GM21619 (cell line): ENCODE results near the gene WDR27.
"Not testable (repeated sequence)": the region's sequence is repeated elsewhere in the genome, so short reads cannot be mapped to it uniquely, and the experiment has no call there.

Experiments used
- ATAC-seq: cut with Tn5 transposase; IDR thresholded peaks from one replicate; pipeline ENCODE4 v1.9.1; 2021; ENCODE audit not compliant: unreplicated experiment

WDR27 gene

DNA sequence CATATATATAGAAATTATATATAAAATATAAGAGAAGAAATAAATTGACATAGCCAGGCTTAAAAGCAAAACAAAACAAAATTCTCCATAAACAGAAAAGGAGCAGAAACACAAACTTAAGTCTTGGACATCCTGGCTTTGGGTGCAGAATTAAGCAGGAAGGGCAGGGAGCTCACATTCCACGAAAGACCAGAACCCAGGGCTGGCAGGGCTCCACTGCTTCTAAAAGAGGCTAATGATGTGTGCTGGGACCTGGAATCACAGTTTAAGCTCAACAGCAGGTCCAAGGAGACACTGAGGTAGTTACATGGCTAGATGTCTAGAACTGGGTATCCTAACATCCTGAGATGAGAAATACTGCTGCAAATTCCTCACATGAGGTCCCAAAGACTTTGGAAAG lies 210.3 kb downstream of the WDR27 start:
- ATAC-seq: no peak

DNA sequence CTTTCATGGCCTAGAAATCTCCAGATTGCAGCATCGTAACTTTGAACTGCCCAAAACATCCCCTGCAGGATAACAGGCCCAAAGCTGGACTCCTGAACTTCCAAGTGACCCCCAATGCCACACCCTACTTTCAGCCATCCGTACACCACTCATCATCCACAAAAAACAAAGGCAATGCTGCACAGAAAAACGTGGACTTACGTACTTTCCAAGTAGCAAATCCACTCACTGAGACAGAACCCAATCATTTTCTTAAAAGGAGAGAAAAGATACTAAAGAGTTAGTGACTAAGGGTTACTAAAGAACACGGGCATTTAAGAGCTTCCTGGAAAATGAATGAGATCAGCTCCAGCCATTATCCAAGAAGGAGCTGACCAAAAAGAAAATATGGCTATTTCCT lies 211.0 kb downstream of the WDR27 start:
- ATAC-seq: no peak

DNA sequence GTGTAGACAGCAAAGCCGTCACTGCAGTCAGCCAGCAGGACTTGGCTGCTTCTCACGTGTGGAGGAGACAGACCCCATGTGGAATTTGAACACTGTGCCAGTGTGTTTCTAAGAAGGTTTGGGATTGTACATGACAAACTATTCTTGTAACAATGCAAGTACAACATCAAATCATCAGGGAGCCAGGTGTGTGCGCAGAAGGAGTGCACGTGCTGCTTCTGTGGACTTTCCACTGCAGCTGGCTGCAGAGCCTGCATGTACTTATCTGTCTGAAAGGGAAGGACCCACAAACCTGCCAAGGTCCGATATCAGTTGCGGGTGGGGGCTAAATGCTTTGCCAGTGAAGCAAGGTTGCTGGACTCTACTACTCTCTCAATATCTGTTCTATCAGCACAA lies 211.6 kb downstream of the WDR27 start:
- ATAC-seq: no peak

DNA sequence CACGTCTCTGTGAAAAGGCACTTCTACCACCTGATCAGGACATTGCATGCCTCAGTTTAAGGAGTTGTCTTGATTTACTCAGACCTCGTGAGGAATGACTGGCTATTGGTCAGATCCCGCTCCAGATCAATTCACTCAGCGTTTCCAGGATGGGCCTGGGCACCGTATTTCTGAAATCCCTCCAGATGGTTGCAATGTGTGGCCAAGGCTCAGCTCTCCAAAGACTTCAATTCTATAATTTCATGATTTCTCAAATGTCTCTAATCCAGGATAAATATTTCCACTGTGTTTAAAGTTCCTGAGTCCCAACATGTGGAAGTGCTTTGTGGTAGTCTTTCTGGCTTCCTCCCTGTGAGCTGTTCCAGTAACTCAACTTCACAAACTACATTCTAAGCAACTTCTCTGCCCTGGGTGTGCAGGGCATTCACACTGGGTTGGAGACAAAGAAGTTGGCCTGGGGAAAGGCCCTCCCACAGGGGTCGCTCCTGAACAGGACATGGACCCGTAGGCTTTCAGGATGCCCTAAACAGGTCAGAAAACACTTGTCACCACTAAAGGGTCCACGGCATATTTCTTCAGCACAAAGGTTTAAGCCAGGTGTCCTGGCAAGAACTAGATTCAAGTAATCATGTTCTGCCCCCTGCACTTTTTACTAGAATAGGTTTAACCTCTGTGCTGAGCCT lies 212.1 kb downstream of the WDR27 start:
- ATAC-seq: no peak

DNA sequence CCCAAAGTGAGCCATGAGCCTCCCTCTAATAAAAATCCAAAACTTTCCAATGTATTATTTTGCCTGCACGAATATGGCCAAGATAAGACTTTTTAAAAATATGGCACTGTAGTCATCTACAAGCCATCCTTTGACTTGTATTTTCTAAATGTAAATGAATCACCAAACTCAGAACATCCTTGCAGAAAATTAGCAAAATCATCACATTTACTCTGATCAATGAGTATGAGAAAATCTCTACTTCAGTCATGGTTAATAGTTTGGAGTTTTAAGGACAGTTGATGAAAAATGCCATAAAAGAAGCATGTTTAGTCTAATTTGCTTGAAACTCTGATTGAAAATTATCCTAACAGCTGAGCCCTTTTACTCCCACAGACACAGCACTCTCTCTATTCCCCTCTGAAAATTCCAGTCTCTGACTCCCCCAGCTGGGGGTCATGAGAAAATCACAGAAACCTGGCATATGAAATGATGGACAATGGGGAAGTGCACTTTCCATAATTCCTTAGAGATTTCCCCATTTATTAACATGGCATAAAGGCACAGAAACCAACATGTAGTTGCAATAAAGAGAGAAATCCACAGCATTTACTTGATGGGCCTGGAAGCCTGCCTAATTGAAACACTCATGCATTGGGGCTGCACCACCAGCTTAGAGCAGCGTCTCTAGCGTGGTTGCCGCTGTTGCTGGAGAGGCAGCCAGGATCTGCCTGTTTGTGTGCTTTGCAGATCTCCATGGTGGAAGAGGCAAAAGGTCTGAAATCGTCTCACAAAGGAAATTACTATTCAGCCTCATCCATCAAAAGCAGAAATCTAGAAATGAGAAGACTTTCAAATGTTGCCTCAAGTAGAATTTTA lies 214.0 kb downstream of the WDR27 start:
- no peak for ATAC-seq

DNA sequence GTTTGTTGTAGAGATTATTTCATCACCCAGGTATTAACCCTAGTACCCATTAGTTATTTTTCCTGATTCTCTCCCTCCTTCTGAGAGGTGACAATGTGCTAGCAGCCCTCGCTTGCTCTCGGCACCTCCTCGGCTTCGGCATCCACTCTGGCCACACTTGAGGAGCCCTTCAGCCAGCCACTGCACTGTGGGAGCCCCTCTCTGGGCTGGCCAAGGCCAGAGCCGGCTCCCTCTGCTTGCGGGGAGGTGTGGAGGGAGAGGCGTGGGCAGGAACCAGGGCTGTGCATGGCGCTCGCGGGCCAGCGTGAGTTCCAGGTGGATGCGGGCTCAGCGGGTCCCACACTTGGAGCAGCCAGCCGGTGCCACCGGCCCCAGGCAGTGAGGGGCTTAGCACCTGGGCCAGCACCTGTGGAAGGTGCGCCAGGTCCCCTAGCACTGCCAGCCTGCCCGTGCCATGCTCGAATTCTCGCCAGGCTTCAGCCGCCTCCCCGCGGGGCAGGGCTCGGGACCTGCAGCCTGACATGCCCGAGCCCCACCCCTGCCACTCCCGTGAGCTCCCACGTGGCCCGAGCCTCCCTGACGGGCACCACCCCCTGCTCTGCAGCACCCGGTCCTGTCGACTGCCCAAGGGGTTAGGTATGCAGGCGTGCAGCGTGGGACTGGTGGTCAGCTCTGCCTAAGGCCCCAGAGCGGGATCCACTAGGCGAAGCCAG lies 221.9 kb downstream of the WDR27 start:
- no peak for ATAC-seq

DNA sequence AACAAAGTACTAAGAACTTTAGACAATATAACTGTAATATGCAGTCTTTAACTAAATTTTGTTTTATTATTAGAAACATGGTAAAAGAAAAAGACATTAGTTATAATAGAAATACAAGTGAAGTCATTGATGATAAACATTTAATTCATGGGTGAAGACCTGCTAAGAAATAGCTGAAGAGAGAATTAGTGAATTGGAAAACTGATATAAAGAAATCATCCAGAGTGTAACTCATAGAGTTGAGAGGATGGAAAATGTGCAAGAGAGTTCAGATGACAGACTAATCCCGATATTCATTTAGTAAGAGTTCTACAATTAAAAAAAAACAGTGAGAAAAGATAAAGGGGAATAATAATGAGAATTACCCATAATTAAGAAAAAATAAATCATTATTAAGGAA lies 227.5 kb downstream of the WDR27 start:
- no peak for ATAC-seq

DNA sequence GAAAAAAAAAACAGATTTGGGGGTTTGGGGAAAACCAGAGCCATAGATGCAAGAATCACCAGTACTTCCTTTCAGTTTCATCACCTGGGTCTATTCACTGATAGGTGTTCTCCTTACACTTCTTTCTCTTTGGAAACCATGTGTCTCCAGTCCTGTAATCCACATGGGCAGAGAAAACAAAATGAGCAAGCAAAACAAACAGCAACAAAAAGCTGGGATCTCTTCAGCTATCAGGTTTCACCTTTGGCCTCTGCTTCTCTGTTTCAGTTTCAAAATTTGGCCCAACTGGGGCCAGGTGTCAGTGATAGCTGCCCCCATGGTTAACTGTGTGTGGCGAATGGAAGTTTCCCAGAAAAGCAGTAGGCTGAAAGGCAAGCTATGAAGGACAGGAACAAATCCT lies 228.2 kb downstream of the WDR27 start:
- ATAC-seq: peak; percentile 66

DNA sequence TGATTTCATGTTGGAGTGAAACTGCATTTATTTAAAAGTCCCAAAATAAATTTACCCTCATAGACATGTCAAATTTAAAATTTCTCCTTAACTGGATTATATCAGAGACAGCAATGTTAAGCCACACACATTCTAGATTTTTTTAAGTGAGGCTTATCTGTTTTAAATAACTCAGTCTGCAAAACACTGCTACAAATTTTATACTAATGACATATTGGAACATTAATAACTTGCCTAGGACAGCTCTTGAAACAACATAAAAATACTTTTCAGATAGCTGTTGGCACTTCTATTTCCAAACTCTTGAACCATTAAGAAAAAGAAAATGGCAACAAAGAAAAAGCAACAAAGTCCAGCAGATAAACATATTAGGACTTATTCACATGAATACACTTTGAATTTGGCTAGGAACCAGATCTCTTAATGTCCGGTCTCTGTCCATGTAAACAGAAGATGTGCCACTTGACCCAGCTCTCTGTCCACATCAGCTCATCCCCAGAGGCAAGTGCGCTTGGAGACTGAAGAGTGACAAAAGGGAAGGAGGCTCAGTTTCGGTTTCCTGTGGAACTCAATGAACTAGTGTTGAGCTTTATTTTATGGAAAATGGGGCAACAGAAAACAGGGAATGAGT lies 228.9 kb downstream of the WDR27 start:
- no peak for ATAC-seq

DNA sequence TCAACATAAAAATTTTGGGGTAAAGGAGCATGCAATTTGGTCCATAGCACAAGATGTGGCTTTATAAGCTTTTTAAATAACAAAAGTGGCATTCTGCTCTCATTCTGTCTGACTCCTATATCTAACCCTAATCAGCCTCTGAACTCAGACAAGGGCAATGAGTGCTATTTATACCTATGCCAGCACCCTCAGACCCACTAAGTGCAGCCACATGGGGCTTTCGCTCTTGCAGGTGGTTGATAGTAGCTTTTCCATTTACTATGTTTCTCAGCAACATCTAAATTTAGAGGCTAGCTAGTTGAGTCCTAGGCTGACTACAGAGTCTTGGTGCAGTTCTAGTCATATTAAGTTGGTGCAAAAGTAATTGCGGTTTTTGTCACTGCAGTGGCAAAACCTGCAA lies 231.0 kb downstream of the WDR27 start:
- no peak for ATAC-seq

DNA sequence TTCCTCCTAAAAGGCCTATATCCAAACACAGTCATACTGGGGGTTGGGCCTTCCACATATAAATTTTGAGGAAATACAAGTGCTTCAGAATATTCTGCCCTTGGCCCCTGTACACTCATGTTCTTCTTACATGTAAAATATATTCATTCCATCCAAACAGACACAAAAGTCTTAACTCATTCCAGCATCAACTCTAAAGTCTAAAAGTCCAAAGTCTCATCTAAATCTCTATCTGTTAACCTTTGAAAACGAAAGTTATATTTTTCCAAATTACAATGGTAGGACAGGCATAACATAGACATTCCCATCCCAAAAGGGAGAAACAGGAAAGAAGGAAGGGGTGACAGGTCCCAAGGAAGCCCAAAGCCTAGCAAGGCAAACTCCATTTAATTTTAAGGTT lies 232.8 kb downstream of the WDR27 start:
- ATAC-seq: no peak

DNA sequence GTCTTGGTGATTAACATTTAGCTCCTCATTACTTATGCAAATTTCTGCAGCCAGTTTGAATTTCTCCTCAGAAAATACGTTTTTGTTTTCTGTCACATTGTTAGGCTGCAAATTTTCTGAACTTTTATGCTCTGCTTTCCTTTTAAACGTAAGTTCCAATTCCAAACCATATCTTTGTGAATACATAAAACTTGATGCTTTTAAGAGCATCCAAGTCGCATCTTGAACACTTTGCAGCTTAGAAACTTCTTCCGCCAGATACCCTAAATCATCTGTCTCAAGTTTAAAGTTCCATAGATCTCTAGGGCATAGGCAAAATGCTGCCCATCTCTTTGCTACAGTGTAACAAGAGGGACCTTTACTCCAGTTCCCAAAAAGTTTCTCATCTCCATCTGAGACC lies 234.1 kb downstream of the WDR27 start:
- not testable (repeated sequence) for ATAC-seq

DNA sequence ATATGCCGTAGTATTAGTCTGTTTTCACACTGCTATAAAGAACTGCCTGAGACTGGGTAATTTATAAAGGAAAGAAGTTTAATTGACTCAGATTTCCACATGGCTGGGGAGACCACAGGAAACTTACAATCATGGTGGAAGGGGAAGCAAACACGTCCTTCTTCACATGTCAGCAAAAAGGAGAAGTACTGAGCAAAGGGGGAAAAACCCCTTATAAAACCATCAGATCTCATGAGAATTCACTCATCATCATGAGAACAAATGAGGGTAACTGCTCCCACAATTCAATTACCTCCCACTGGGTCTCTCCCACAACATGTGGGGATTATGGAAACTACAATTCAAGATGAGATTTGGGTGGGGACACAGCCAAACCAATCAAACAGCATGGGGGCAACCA lies 235.6 kb downstream of the WDR27 start:
- not testable (repeated sequence) for ATAC-seq

DNA sequence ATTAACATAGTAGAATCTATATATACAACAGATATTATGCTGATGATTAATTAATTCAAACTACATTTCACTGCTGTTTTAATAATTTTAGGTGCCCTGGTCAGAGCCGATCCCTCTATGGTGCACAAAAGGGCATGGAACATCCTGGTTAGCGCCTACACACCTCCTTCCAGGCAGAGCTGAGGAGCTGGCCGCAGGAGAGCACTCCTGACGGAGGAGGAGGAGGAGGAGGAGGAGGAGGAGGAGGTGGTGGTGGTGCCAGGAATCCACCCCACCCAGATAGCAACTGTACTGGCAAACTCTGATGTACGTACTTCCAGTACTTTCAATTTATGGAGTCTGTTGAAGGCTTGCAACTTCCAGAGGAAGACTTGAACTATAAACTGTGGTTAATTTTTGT lies 244.1 kb downstream of the WDR27 start:
- ATAC-seq: no peak

DNA sequence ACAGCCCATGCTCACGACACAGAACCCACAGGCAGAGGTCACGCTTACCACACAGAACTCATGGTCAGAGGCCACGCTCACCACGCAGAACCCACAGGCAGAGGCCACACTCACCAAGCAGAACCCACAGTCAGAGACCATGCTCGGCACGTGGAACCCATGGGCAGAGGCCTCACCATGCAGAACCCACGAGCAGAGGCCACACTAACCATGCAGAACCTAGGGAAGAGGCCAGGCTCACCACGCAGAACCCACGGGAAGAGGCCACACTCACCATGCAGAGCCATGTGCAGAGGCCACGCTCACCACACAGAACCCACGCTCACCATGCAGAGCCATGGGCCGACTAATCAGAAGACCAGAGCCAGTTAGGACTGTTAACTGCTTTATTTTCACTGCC lies 245.0 kb downstream of the WDR27 start:
- ATAC-seq: no peak

DNA sequence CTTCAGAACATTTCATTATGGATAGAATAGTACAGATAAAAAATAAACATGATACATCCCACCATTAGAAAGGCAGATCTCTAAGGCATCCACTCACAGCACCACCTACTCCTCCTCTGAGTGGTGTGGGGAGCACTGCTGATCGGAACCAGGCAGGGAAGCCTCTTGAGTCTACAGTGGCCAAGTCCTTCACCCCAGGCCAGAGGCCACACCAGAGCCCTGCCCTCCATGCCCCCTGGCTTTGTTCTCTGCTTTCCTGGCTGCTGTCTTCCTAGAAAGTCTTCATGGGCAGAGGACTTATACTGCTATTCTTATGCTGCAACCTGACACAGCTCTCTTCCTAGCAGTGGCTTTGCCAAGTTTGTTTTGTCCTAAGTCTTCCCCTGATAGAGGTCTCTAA lies 246.4 kb downstream of the WDR27 start:
- no peak for ATAC-seq

DNA sequence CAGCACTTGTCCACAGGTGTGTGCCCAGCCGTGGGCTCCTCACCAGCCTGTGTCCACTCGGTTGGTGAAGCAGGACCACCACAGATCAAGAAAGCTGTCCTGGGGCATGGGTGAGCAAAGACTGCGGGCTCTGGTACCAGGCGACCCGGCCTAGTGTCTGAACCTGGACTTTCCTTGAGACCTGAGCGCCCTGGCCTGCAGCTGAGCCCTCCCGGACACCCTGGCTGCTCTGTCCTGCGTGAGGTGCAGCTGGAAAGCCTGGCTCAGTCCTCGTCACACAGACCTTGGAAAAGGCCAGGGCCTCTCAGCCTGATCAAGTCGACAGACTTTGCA lies 247.0 kb downstream of the WDR27 start:
- no peak for ATAC-seq

DNA sequence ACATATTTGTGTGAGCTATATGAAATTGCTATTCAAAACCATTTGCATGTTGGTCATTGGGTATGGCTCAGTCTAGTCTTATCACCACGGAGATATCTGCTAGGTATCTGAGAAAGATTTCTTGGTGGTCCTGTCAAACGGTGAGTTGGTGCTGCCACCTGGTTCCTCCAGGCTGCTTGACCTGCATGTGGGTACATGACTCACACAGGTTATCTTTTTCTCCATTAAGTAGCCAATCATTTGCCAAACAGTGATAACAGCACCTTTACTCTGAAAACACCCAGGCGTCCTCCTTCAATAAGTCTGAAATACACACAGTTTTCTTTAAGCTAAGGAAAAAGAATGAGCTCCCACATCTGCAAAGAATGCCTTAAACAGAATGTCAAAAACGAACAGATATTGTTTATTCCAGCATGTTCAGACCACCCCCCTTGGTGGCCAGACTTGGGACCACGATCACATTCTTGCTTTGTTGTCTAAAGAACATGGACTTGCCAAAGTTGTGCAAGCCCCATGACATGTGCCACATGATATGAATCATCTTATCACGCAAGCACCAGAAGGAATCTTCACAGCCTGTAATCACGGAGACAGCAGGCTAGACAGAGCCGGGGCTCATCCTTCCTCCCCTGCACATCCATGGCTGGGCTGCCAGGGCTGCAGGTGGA lies 247.5 kb downstream of the WDR27 start:
- no peak for ATAC-seq

DNA sequence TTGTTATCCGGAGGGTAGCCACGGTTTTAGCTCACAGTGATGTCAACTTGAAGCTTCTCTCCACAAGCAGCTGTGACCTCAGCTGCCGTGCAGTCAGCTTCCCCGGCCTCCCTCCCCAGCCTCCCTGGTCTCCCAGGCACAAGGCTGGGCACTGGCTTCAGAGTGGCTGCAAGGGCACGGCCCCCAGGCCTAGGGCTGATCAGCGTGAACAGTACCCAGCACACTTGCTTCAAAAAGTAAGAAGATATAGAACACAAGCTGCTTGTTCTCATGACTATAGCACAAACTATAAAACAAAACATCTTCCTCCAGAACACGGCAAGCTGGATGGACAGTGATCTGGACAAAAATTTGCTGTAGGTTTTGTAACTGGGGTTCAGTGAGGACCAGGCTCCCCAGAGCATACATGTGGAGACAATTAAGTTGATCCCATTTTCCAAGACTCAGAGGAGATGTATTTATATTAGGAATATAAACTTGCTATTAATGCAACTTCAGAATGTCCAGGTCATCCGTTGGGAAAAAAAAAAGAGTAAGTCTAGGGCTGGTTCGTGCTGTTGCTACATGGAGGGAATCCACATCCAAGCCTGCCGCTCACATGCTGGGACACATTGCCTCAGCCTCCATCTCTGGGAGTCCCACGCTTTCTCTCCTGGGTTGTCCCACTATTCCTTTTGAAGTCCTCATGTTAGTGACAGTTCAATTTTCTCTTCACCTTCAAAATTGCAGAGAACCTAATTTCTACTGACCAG lies 248.8 kb downstream of the WDR27 start:
- ATAC-seq: no peak

DNA sequence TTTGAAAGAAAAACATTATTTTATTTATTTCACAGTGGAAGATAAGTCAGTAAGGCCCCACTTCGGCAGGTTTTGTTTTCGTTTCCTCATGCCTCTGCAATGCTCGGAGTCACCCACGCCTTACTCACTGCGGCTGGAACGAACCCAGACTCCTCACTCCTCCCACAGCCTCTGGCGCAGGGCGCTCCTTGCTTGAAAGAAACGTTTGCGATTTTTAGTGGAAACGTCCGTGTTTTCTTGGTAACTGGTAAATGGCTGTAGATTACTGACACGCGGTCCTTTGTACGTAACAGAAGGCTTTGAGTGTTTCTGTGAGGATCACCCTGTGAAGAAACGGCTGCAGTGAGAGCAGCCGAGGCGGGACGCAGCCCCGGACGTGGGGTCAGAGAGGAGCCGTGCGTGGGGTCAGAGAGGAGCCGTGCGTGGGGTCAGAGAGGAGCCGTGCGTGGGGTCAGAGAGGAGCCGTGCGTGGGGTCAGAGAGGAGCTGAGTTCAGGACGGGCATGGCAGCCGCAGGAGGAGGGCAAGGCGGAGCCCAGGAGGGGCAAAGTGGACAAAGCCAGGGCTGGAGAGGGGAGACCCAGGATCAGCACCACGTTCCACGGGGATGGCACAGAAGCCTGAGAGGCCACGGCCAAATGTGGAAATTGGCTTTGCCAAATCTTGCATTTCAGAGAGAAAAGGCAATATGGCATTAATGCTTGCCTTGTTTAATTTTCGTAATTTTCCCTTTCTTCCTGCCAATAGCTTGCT lies 249.5 kb downstream of the WDR27 start:
- ATAC-seq: no peak
